Parathyroid adenoma (tissue), 2 donors: ENCODE data around the gene XXYLT1.

ENCODE experiments used
- H2AFZ ChIP-seq: fragments of 300-600 bp; sonication (generic); one replicate; pipeline ENCODE4 v1.7.0; 2017; ENCODE audit warnings: antibody characterized with exemption, mild to moderate bottlenecking
- H3K27ac ChIP-seq: fragments of 300-600 bp; sonication (generic); one replicate; pipeline ENCODE4 v1.7.0; 2017
- H3K27me3 ChIP-seq: fragments of 300-600 bp; sonication (generic); one replicate; pipeline ENCODE4 v1.7.0; 2017; ENCODE audit warnings: low read length; ENCODE audit not compliant: control insufficient read depth, insufficient read depth
- H3K36me3 ChIP-seq: fragments of 300-600 bp; sonication (generic); one replicate; pipeline ENCODE4 v1.7.0; 2017; ENCODE audit warnings: low read length; ENCODE audit not compliant: control insufficient read depth, insufficient read depth
- H3K4me1 ChIP-seq: fragments of 300-600 bp; sonication (generic); one replicate; pipeline ENCODE4 v1.7.0; 2017; ENCODE audit warnings: control low read depth
- H3K4me2 ChIP-seq: fragments of 300-600 bp; sonication (generic); one replicate; pipeline ENCODE4 v1.7.0; 2017; ENCODE audit warnings: low read length
- H3K4me3 ChIP-seq: fragments of 300-600 bp; sonication (generic); one replicate; pipeline ENCODE4 v1.7.0; 2017; ENCODE audit warnings: low read depth, low read length
- H3K79me2 ChIP-seq: fragments of 300-600 bp; sonication (generic); one replicate; pipeline ENCODE4 v1.7.0; 2017; ENCODE audit warnings: control low read depth
- H3K9ac ChIP-seq: fragments of 300-600 bp; sonication (generic); one replicate; pipeline ENCODE4 v1.7.0; 2017; ENCODE audit warnings: mild to moderate bottlenecking
- H3K9me3 ChIP-seq: fragments of 300-600 bp; sonication (generic); one replicate; pipeline ENCODE4 v1.7.0; 2017; ENCODE audit warnings: low read length; ENCODE audit not compliant: control insufficient read depth
- CTCF ChIP-seq: fragments of 300-600 bp; sonication (generic); IDR thresholded peaks from one replicate; pipeline ENCODE4 v1.7.0; 2017; ENCODE audit warnings: antibody characterized with exemption, mild to moderate bottlenecking
- donor health status: primary hyperparathyroidism.

XXYLT1 gene

DNA sequence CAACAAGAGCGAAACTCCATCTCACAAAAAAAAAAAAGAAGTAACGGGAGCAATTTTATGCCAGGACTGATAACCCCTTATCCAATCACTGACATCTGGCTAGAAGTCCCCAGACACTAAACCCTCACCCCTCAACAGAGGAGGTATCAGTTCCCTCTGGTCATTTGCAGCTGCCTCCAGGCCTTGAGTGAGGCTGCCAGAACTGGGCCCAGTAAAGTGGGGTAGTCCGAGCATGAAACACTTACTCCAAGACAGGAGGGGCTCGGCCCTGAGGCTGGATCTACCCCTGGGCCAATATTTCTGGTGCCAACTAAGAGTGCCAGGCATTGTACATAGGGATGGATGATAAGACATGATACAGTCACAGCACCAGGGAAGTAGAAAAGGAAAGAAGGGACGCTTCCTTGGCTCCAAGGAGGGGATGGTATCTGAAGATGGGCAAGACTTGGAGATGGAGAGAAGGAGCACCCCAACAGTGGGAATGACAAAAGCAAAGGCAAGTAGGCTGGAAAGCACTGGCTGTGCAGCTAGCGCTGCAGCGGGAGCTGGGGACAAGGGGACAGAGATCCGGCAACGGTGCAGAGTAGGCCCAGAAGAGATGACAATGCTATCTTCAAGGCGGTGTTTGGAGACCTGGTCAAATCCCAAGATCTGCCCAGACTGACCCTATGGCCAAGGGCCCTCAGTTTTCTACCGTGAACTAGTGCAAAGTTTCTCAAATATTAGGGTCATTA, 2.2 kb downstream of the XXYLT1 start:
- no peak overlapping the region for H3K27ac ChIP-seq
- no peaks in the 10 kb centered on the region for H3K36me3 ChIP-seq
- no peak overlapping the region for H3K9ac ChIP-seq
- H3K4me1 ChIP-seq: peaks cover 9% of the 10 kb centered on the region
- TF ChIP-seq CTCF: no peak
- H3K4me2 ChIP-seq: no peak overlapping the region
- H3K79me2 ChIP-seq: peaks cover 16% of the 10 kb centered on the region
- no peak overlapping the region for H2AFZ ChIP-seq
- no peaks in the 10 kb centered on the region for H3K27me3 ChIP-seq
- H3K9me3 ChIP-seq: no peaks in the 10 kb centered on the region
- H3K4me3 ChIP-seq: no peak overlapping the region

DNA sequence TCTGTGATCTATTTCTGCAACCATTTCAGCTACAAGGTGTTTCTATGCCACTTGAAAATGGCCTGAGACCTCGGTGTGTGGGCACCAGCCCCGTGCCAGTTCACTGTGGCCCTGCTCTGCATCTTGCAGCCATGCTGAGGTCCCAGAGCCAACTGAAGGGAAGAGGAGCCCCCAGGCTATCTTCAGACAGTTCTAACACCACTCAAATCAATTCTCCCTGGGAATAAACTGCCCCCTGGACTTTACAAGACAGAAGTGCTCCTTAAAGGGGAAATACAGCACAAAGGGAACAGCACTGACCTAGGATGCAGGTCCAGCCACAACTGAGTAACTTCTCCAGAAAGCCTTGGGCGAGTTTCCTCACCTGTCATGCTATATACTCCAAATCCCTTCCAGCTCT, 3.9 kb downstream of the XXYLT1 start:
- Histone ChIP-seq H3K4me2 (no peak overlapping the region), H3K27me3 (no peaks in the 10 kb centered on the region), H3K9me3 (no peaks in the 10 kb centered on the region), H3K79me2 (peaks cover 16% of the 10 kb centered on the region), H3K4me1 (peaks cover 9% of the 10 kb centered on the region), H2AFZ (no peak overlapping the region), H3K27ac (no peak overlapping the region), H3K4me3 (no peak overlapping the region), H3K9ac (no peak overlapping the region), H3K36me3 (no peaks in the 10 kb centered on the region)
- TF ChIP-seq CTCF: no peak

- H2AFZ ChIP-seq: no peak overlapping the region
- H3K4me1 ChIP-seq: peaks cover 5% of the 10 kb centered on the region
- H3K79me2 ChIP-seq: peaks cover 16% of the 10 kb centered on the region
- no peaks in the 10 kb centered on the region for H3K36me3 ChIP-seq
- no peak overlapping the region for H3K4me2 ChIP-seq
- TF ChIP-seq CTCF: no peak
- H3K27me3 ChIP-seq: no peaks in the 10 kb centered on the region
- H3K9ac ChIP-seq: no peak overlapping the region
- no peak overlapping the region for H3K27ac ChIP-seq
- H3K9me3 ChIP-seq: no peaks in the 10 kb centered on the region
- no peak overlapping the region for H3K4me3 ChIP-seq
Observed at GRCh38 chr3:195266428-195266827, 4.5 kb downstream of the XXYLT1 start.

- H3K9ac ChIP-seq: no peak overlapping the region
- peaks cover 5% of the 10 kb centered on the region for H3K4me1 ChIP-seq
- TF ChIP-seq CTCF: no peak
- H3K9me3 ChIP-seq: no peaks in the 10 kb centered on the region
- H3K36me3 ChIP-seq: no peaks in the 10 kb centered on the region
- H3K4me3 ChIP-seq: no peak overlapping the region
- H2AFZ ChIP-seq: no peak overlapping the region
- peaks cover 16% of the 10 kb centered on the region for H3K79me2 ChIP-seq
- no peak overlapping the region for H3K4me2 ChIP-seq
- no peak overlapping the region for H3K27ac ChIP-seq
- no peaks in the 10 kb centered on the region for H3K27me3 ChIP-seq
Observed at GRCh38 chr3:195265363-195265976, 5.5 kb downstream of the XXYLT1 start.
